Measurements from ENCODE around the gene EVC.
"Not testable (repeated sequence)": the region's sequence is repeated elsewhere in the genome, so short reads cannot be mapped to it uniquely, and the experiment has no call there.

The EVC gene

GRCh38 chr4:5843573-5844530 is 132.9 kb downstream of the EVC start:
- no peak for DNase-seq (ENCODE audit: low spot score)

GRCh38 chr4:5845035-5845905 is 134.3 kb downstream of the EVC start:
- DNase-seq (ENCODE audit: low spot score), result no peak

DNA sequence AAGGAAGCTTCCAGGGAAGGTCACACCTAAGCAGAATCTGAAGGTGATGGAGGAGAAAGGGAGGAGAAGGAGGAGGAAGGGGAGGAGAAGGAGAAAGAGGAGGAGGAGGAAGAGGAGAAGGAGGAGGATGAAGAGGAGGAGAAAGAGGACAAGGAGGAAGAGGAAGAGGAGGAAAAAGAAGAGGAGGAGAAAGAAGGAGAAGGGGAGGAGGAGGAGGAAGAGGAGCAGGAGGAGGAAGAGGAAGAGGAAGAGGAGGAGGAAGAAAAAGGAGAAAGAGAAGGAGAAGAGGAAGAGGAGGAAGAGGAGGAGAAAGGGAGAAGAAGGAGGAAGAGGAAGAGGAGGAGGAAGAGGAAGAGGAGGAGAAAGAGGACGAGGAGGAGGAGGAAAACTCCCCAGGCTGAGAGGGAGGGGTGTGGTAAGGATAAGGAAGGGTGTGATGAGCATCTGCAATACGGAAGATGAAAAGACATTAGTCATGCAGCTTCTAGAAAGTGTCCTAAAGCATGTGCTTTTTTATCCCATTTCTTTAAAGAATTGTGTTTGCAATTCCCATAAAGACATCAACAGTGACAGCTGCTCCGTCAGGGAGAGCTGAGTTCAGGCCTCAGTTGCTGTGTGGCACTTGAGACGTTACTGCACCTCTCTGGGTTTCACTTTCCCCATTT is 140.8 kb downstream of the EVC start:
- DNase-seq (ENCODE audit: low spot score), result no peak

- DNase-seq (ENCODE audit: low spot score), result no peak
These were observed 141.7 kb downstream of the EVC start for GRCh38 chr4:5852523-5853202.

- DNase-seq (ENCODE audit: low spot score), result no peak
These were observed 143.9 kb downstream of the EVC start for GRCh38 chr4:5854929-5855328.

DNA sequence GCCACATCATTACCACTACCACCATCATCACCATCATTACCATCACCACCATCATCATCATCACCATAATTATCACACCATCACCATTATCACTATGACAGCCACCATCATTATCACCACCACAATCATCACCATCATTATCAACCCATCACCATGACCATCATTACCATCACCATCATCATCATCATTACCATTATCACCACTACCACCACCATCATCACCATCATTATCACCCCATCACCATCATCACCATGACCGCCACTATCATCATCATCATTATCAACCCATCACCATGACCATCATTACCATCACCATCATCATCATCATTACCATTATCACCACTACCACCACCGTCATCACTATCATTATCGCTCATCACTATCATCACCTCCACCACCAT is 145.4 kb downstream of the EVC start:
- not testable (repeated sequence) for DNase-seq (ENCODE audit: low spot score)

GRCh38 chr4:5857199-5857598 is 146.2 kb downstream of the EVC start:
- DNase-seq (ENCODE audit: low spot score), result no peak

- DNase-seq (ENCODE audit: low spot score), result no peak
These were observed 147.2 kb downstream of the EVC start for GRCh38 chr4:5858020-5858769.

DNA sequence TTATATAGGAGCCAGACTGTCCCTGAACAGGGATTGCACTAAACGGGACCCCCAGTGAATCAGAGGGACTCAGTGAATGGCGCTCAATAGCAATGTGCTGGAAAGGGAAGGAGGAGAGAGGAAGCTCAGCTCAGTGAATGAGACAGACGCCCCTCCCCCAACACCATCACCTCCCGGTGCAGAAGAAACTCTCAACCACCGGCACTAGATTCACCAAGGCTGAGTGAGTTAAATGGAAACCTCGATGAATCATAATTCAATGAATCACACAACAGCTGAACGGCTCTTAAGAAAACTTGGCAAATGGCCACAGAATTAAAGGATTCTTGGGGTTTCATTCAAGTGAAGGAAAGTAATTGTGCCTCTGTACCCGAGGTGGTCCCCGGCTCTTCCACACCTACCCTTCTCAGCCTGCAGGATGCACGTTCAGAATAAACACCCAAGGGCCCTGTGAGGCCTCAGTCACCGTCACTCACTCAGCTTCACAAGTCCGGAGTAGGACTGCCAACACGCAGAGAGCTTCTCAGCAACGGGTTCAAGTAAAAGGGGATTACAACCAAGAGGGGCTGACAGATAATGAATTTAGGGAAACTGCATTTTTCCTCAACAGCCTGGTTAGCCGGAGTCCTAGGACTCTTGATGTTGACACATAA is 152.6 kb downstream of the EVC start:
- DNase-seq (ENCODE audit: low spot score), result no peak
